Naive B cell (primary cell): ENCODE data around the gene ICAM4. TPM values are rescaled to one million over a fixed set of nuclear protein-coding genes. Genes with fewer than 3 reads are reported as not detected.
"Not testable (repeated sequence)": the region's sequence is repeated elsewhere in the genome, so short reads cannot be mapped to it uniquely, and the experiment has no call there.

ENCODE experiments used
- ATAC-seq, 2 donors: fragments of 150-1000 bp; cut with Tn5 transposase; 2 replicates each; pipeline ENCODE4 v1.10.0; 2021; ENCODE audit warnings: low read depth in 2 of 2, mild to moderate bottlenecking in 2 of 2, moderate library complexity in 2 of 2
- DNase-seq: peaks from one replicate; pipeline ENCODE4 v3.0.0; 2022
- H3K27ac Mint-ChIP-seq, 6 donors: one replicate each; pipeline ENCODE4 v1.8.0; 2020 to 2022; ENCODE audit warnings: mild to moderate bottlenecking in 6 of 6, mixed read lengths in 6 of 6, moderate library complexity in 5 of 6, inconsistent platforms in 2 of 6
- H3K27me3 Mint-ChIP-seq, 3 donors: one replicate each; pipeline ENCODE4 v1.8.0; 2021 to 2022; ENCODE audit warnings: mixed read lengths in 3 of 3, mild to moderate bottlenecking in 1 of 3
- H3K36me3 Mint-ChIP-seq, 2 donors: one replicate each; pipeline ENCODE4 v1.8.0; 2020 to 2022; ENCODE audit warnings: mixed read lengths in 2 of 2, inconsistent platforms in 1 of 2, mild to moderate bottlenecking in 1 of 2
- H3K4me1 Mint-ChIP-seq, 3 donors: one replicate each; pipeline ENCODE4 v1.8.0; 2020 to 2022; ENCODE audit warnings: mixed read lengths in 3 of 3, inconsistent platforms in 1 of 3, mild to moderate bottlenecking in 1 of 3, moderate library complexity in 1 of 3
- H3K4me3 Mint-ChIP-seq, 8 donors: one replicate each; pipeline ENCODE4 v1.8.0; 2020 to 2022; ENCODE audit warnings: mild to moderate bottlenecking in 8 of 8, mixed read lengths in 8 of 8, moderate library complexity in 8 of 8, inconsistent platforms in 2 of 8
- H3K9me3 Mint-ChIP-seq, 7 donors: one replicate each; pipeline ENCODE4 v1.8.0; 2020 to 2022; ENCODE audit warnings: mixed read lengths in 7 of 7, mild to moderate bottlenecking in 5 of 7, inconsistent platforms in 2 of 7, moderate library complexity in 1 of 7
- polyA plus RNA-seq, 6 donors: library from polyadenylated mRNA; unstranded; fragments of 300-500 nt; fragmentation: Illumina TruSeq; gene quantifications; one replicate each; pipeline ENCODE4 v1.2.3, GENCODE V29; 2021; ENCODE audit warnings: low read depth in 6 of 6

The ICAM4 gene
- polyA plus RNA-seq, 6 donors from 2014 or later: not detected

- peak overlapping the region; percentile 97 to 100 (median 99) for H3K27ac Mint-ChIP-seq
- H3K4me3 Mint-ChIP-seq: peak overlapping the region; percentile 84 to 96 (median 90)
Measured at GRCh38 chr19:10271543-10272086, 15.1 kb upstream of the ICAM4 start.

GRCh38 chr19:10274589-10274988 is 12.2 kb upstream of the ICAM4 start:
- ATAC-seq: no peak
- Mint-ChIP-seq H3K27ac (peak overlapping the region in 5 of 6 donors; percentile 17 to 93 (median 85)), H3K4me1 (peaks cover 28 to 40% (median 33%) of the 10 kb centered on the region in 3 donors), H3K27me3 (no peaks in the 10 kb centered on the region), H3K9me3 (no peaks in the 10 kb centered on the region), H3K4me3 (peak overlapping the region in 1 of 8 donors; percentile 65), H3K36me3 (peaks cover 0 to 5% of the 10 kb centered on the region in 2 donors)
- DNase-seq: no peak

More at GRCh38 chr19:10271543-10272086, 15.1 kb upstream of the ICAM4 start:
- Mint-ChIP-seq H3K27me3 (no peaks in the 10 kb centered on the region), H3K36me3 (peaks cover 0 to 5% of the 10 kb centered on the region in 2 donors), H3K4me1 (peaks cover 23 to 38% (median 36%) of the 10 kb centered on the region in 3 donors), H3K9me3 (no peaks in the 10 kb centered on the region)
- ATAC-seq (peak; percentile 53 to 56), DNase-seq (peak; percentile 86)

GRCh38 chr19:10277795-10278589 is 8.8 kb upstream of the ICAM4 start:
- no peaks in the 10 kb centered on the region for H3K9me3 Mint-ChIP-seq
- peaks cover 12 to 21% (median 14%) of the 10 kb centered on the region in 3 donors for H3K4me1 Mint-ChIP-seq
- peaks cover 0 to 5% of the 10 kb centered on the region in 2 donors for H3K36me3 Mint-ChIP-seq
- DNase-seq (no peak), ATAC-seq (no peak)
- no peak overlapping the region for H3K4me3 Mint-ChIP-seq
- H3K27me3 Mint-ChIP-seq: no peaks in the 10 kb centered on the region
- peak overlapping the region in 4 of 6 donors; percentile 27 to 79 (median 38) for H3K27ac Mint-ChIP-seq

GRCh38 chr19:10278935-10279334 is 7.8 kb upstream of the ICAM4 start:
- Mint-ChIP-seq H3K4me3 (no peak overlapping the region), H3K27ac (peak overlapping the region in 3 of 6 donors; percentile 27 to 82 (median 75)), H3K4me1 (peaks cover 10 to 21% (median 13%) of the 10 kb centered on the region in 3 donors), H3K36me3 (peaks cover 0 to 3% of the 10 kb centered on the region in 2 donors), H3K9me3 (no peaks in the 10 kb centered on the region), H3K27me3 (no peaks in the 10 kb centered on the region)
- ATAC-seq (no peak), DNase-seq (no peak)

- Mint-ChIP-seq H3K9me3 (no peaks in the 10 kb centered on the region), H3K27ac (peak overlapping the region in 5 of 6 donors; percentile 16 to 84 (median 72)), H3K4me3 (peak overlapping the region in 3 of 8 donors; percentile 31 to 58 (median 55)), H3K36me3 (peaks cover under 1 to 3% of the 10 kb centered on the region in 2 donors), H3K4me1 (peaks cover 7 to 15% (median 10%) of the 10 kb centered on the region in 3 donors), H3K27me3 (no peaks in the 10 kb centered on the region)
- DNase-seq (no peak), ATAC-seq (peak in 1 of 2 donors; percentile 25)
Measured at GRCh38 chr19:10279737-10280442, 6.9 kb upstream of the ICAM4 start.

GRCh38 chr19:10282043-10282442 is 4.7 kb upstream of the ICAM4 start:
- H3K4me3 Mint-ChIP-seq: peak overlapping the region in 1 of 8 donors; percentile 21
- H3K27me3 Mint-ChIP-seq, DNase-seq, ATAC-seq, H3K27ac Mint-ChIP-seq, H3K9me3 Mint-ChIP-seq: not testable (repeated sequence)
- H3K4me1 Mint-ChIP-seq: peaks cover 10 to 31% (median 20%) of the 10 kb centered on the region in 3 donors
- peaks cover 9 to 13% of the 10 kb centered on the region in 2 donors for H3K36me3 Mint-ChIP-seq

GRCh38 chr19:10283301-10284064 is 3.3 kb upstream of the ICAM4 start:
- Mint-ChIP-seq H3K27me3 (peaks cover 9 to 16% (median 15%) of the 10 kb centered on the region in 3 donors), H3K4me3 (peak overlapping the region in 1 of 8 donors; percentile 24), H3K36me3 (peaks cover 9 to 13% of the 10 kb centered on the region in 2 donors), H3K4me1 (peaks cover 17 to 43% (median 33%) of the 10 kb centered on the region in 3 donors), H3K9me3 (no peaks in the 10 kb centered on the region), H3K27ac (no peak overlapping the region)
- ATAC-seq: no peak
- DNase-seq: no peak

GRCh38 chr19:10284065-10284959 is 2.4 kb upstream of the ICAM4 start:
- H3K4me3 Mint-ChIP-seq: peak overlapping the region in 1 of 8 donors; percentile 40
- DNase-seq: no peak
- H3K27ac Mint-ChIP-seq: no peak overlapping the region
- H3K36me3 Mint-ChIP-seq: peaks cover 9 to 13% of the 10 kb centered on the region in 2 donors
- H3K9me3 Mint-ChIP-seq: no peaks in the 10 kb centered on the region
- H3K4me1 Mint-ChIP-seq: peaks cover 19 to 47% (median 41%) of the 10 kb centered on the region in 3 donors
- no peak for ATAC-seq
- peaks cover 17 to 25% (median 19%) of the 10 kb centered on the region in 3 donors for H3K27me3 Mint-ChIP-seq

GRCh38 chr19:10284960-10285278 is 1.8 kb upstream of the ICAM4 start:
- Mint-ChIP-seq H3K9me3 (no peaks in the 10 kb centered on the region), H3K27ac (peak overlapping the region in 1 of 6 donors; percentile 69), H3K4me1 (peaks cover 17 to 44% (median 42%) of the 10 kb centered on the region in 3 donors), H3K27me3 (peaks cover 18 to 31% (median 19%) of the 10 kb centered on the region in 3 donors), H3K36me3 (peaks cover 9 to 13% of the 10 kb centered on the region in 2 donors), H3K4me3 (no peak overlapping the region)
- ATAC-seq: no peak
- no peak for DNase-seq

- H3K4me3 Mint-ChIP-seq: no peak overlapping the region
- H3K9me3 Mint-ChIP-seq: no peaks in the 10 kb centered on the region
- peaks cover 9 to 17% of the 10 kb centered on the region in 2 donors for H3K36me3 Mint-ChIP-seq
- peaks cover 22 to 36% (median 23%) of the 10 kb centered on the region in 3 donors for H3K27me3 Mint-ChIP-seq
- no peak for ATAC-seq
- peaks cover 20 to 47% (median 43%) of the 10 kb centered on the region in 3 donors for H3K4me1 Mint-ChIP-seq
- DNase-seq: no peak
- H3K27ac Mint-ChIP-seq: peak overlapping the region in 2 of 6 donors; percentile 64 to 65
Measured at GRCh38 chr19:10285393-10285792, 1.4 kb upstream of the ICAM4 start.

GRCh38 chr19:10288662-10289166 is 2.0 kb downstream of the ICAM4 start:
- Mint-ChIP-seq H3K27ac (peak overlapping the region; percentile 49 to 92 (median 70)), H3K4me1 (peaks cover 42 to 73% (median 73%) of the 10 kb centered on the region in 3 donors), H3K9me3 (peaks cover 0 to 5% (median 0%) of the 10 kb centered on the region in 7 donors), H3K36me3 (peaks cover 9 to 22% of the 10 kb centered on the region in 2 donors), H3K27me3 (peaks cover 47 to 67% (median 48%) of the 10 kb centered on the region in 3 donors), H3K4me3 (peak overlapping the region; percentile 75 to 93 (median 84))
- ATAC-seq (no peak), DNase-seq (no peak)
